HepG2 (cell line): ENCODE data around the gene TTC28.

Experiments used
- E2F5 ChIP-seq: sonication (generic); formaldehyde crosslinking; conservative IDR thresholded peaks from 2 replicates; pipeline ENCODE4 v1.4.0; 2020; ENCODE audit warnings: missing genetic modification reagents
- JUN ChIP-seq: sonication (generic); formaldehyde crosslinking; IDR thresholded peaks from 2 replicates; pipeline ENCODE4 v1.4.0; 2020; ENCODE audit warnings: mild to moderate bottlenecking, missing genetic modification reagents
- NFIC ChIP-seq: IDR thresholded peaks from 2 replicates; pipeline ENCODE4 v1.6.1; 2012; ENCODE audit warnings: mild to moderate bottlenecking, low read length, inconsistent platforms
- SAFB2 ChIP-seq: sonication (generic); formaldehyde crosslinking; IDR thresholded peaks from 2 replicates; pipeline ENCODE4 v1.5.1; 2020; ENCODE audit warnings: missing genetic modification reagents, low read depth, mild to moderate bottlenecking, borderline replicate concordance
- ZFP1 ChIP-seq: IDR thresholded peaks from 2 replicates; pipeline ENCODE4 v1.6.1; 2016
- ZNF10 ChIP-seq: sonication (generic); formaldehyde crosslinking; IDR thresholded peaks from 2 replicates; pipeline ENCODE4 v1.4.0; 2020; ENCODE audit warnings: mild to moderate bottlenecking, low read depth, missing genetic modification reagents, borderline replicate concordance
- TF ChIP-seq, protein P1 (sequence below): IDR thresholded peaks from 2 replicates; pipeline ENCODE4 v1.6.1; 2016; ENCODE audit warnings: missing compliant biosample characterization, missing genetic modification reagents, borderline replicate concordance
- TF ChIP-seq, protein P2 (sequence below): sonication (generic); formaldehyde crosslinking; IDR thresholded peaks from 2 replicates; pipeline ENCODE4 v1.5.0; 2020; ENCODE audit warnings: mild to moderate bottlenecking, missing genetic modification reagents, moderate library complexity

DNA sequence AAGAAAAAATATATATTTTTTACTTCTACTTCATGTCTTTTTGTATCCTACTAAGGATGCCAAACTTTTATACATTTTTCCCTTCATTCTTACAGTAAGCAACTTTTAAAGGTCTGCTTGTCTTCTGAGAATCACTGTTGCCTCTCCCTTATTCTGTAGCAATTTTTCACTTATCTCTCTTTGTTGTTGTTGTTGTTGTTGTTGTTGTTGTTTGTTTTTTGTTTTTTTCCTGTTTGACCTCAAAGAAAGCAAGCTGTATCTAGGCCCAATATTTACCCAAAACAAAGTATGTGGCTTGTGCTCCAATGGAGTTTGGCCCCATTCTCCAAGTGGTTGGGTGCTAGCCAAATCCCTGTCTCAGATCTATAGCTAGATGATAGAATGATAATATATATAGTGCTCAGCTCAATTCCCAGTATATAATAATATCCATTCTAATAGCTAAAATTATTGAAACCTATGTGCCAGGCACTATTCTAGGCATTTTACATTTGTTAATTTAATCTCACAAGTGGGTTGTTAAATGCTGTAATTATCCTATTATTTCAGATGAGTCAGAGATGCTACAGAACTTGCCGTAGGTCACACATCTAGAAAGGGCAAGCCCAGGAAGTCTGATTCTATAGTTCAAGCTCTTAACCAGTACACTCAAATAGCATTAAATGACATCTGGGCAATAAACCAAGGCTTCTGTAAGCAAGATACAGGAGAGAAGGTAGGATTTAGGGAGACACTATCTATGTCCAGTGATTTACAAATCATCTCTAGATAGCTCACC is 555.5 kb downstream of the TTC28 start:
- TF ChIP-seq E2F5, result no peak
- no peak for TF ChIP-seq ZNF10 (CRISPR knock-in tag)
- no peak for TF ChIP-seq ZFP1 (CRISPR knock-in tag)
- TF ChIP-seq, protein P1, sequence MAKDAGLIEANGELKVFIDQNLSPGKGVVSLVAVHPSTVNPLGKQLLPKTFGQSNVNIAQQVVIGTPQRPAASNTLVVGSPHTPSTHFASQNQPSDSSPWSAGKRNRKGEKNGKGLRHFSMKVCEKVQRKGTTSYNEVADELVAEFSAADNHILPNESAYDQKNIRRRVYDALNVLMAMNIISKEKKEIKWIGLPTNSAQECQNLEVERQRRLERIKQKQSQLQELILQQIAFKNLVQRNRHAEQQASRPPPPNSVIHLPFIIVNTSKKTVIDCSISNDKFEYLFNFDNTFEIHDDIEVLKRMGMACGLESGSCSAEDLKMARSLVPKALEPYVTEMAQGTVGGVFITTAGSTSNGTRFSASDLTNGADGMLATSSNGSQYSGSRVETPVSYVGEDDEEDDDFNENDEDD, result no peak
- TF ChIP-seq SAFB2, result no peak
- TF ChIP-seq, protein P2, sequence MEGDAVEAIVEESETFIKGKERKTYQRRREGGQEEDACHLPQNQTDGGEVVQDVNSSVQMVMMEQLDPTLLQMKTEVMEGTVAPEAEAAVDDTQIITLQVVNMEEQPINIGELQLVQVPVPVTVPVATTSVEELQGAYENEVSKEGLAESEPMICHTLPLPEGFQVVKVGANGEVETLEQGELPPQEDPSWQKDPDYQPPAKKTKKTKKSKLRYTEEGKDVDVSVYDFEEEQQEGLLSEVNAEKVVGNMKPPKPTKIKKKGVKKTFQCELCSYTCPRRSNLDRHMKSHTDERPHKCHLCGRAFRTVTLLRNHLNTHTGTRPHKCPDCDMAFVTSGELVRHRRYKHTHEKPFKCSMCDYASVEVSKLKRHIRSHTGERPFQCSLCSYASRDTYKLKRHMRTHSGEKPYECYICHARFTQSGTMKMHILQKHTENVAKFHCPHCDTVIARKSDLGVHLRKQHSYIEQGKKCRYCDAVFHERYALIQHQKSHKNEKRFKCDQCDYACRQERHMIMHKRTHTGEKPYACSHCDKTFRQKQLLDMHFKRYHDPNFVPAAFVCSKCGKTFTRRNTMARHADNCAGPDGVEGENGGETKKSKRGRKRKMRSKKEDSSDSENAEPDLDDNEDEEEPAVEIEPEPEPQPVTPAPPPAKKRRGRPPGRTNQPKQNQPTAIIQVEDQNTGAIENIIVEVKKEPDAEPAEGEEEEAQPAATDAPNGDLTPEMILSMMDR, result no peak
- TF ChIP-seq JUN (CRISPR knock-in tag), result no peak
- TF ChIP-seq NFIC, result no peak
